SU-DHL-6 (cell line): ENCODE data around the gene GOSR2.

Experiments used
- EZH2phosphoT487 ChIP-seq: fragments of 200-600 bp; sonication (generic), shearing (Covaris generic); conservative IDR thresholded peaks from 2 replicates; pipeline ENCODE4 v1.6.1; 2018; ENCODE audit warnings: mild to moderate bottlenecking, antibody characterized with exemption, low read length, moderate library complexity, mixed read lengths
- TF ChIP-seq, protein P1 (sequence below): fragments of 200-600 bp; sonication (generic); IDR thresholded peaks from one replicate; pipeline ENCODE4 v1.5.1; 2017; ENCODE audit warnings: antibody characterized with exemption, mild to moderate bottlenecking, low read length, moderate library complexity; ENCODE audit not compliant: insufficient read depth, poor library complexity, severe bottlenecking

- TF ChIP-seq, protein P1, sequence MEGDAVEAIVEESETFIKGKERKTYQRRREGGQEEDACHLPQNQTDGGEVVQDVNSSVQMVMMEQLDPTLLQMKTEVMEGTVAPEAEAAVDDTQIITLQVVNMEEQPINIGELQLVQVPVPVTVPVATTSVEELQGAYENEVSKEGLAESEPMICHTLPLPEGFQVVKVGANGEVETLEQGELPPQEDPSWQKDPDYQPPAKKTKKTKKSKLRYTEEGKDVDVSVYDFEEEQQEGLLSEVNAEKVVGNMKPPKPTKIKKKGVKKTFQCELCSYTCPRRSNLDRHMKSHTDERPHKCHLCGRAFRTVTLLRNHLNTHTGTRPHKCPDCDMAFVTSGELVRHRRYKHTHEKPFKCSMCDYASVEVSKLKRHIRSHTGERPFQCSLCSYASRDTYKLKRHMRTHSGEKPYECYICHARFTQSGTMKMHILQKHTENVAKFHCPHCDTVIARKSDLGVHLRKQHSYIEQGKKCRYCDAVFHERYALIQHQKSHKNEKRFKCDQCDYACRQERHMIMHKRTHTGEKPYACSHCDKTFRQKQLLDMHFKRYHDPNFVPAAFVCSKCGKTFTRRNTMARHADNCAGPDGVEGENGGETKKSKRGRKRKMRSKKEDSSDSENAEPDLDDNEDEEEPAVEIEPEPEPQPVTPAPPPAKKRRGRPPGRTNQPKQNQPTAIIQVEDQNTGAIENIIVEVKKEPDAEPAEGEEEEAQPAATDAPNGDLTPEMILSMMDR, result no peak
- no peak for TF ChIP-seq EZH2phosphoT487
Observed at GRCh38 chr17:46887717-46888116, 35.2 kb upstream of the GOSR2 start.
